ENCODE measurements around the gene RGL4.
"Not testable (repeated sequence)": the region's sequence is repeated elsewhere in the genome, so short reads cannot be mapped to it uniquely, and the experiment has no call there.

Gene RGL4

DNA sequence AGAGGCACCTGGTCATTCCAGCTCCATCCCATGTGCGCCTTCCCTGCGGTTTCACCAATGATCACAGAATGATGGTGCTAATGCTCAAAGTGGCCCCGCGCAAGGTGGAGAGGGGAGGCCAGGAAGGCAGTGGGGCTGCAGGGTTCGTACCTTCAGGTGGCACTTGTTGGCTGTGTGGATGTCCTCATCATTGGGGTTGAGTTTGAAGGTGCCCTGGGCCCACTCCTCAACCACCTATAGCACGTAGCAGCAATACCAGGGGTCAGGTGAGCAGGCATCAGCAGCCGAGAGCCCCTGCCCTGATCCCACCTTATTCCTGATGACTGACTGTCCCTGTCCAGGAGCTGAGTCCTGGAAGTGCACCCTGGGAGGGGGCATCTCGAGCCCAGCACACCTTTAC is 38.1 kb upstream of the RGL4 start:
- H3K4me2 ChIP-seq (ENCODE audit: low read length): no peak overlapping the region
- no peaks in the 10 kb centered on the region for H3K27me3 ChIP-seq (ENCODE audit: control insufficient read depth, insufficient read depth, low read length)
- no peak overlapping the region for H3K4me3 ChIP-seq (ENCODE audit: low read depth, low read length)
- H3K36me3 ChIP-seq (ENCODE audit: control insufficient read depth, insufficient read depth, low read length): no peaks in the 10 kb centered on the region
- no peaks in the 10 kb centered on the region for H3K4me1 ChIP-seq
- TF ChIP-seq, protein P1, sequence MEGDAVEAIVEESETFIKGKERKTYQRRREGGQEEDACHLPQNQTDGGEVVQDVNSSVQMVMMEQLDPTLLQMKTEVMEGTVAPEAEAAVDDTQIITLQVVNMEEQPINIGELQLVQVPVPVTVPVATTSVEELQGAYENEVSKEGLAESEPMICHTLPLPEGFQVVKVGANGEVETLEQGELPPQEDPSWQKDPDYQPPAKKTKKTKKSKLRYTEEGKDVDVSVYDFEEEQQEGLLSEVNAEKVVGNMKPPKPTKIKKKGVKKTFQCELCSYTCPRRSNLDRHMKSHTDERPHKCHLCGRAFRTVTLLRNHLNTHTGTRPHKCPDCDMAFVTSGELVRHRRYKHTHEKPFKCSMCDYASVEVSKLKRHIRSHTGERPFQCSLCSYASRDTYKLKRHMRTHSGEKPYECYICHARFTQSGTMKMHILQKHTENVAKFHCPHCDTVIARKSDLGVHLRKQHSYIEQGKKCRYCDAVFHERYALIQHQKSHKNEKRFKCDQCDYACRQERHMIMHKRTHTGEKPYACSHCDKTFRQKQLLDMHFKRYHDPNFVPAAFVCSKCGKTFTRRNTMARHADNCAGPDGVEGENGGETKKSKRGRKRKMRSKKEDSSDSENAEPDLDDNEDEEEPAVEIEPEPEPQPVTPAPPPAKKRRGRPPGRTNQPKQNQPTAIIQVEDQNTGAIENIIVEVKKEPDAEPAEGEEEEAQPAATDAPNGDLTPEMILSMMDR (IDR thresholded peaks at IDR 0.05): no peak
- no peaks in the 10 kb centered on the region for H3K9me3 ChIP-seq (ENCODE audit: control insufficient read depth, low read length)
- H3K79me2 ChIP-seq: no peaks in the 10 kb centered on the region
- no peak overlapping the region for H2AFZ ChIP-seq
- H3K9ac ChIP-seq: no peak overlapping the region
- H3K27ac ChIP-seq: no peak overlapping the region

DNA sequence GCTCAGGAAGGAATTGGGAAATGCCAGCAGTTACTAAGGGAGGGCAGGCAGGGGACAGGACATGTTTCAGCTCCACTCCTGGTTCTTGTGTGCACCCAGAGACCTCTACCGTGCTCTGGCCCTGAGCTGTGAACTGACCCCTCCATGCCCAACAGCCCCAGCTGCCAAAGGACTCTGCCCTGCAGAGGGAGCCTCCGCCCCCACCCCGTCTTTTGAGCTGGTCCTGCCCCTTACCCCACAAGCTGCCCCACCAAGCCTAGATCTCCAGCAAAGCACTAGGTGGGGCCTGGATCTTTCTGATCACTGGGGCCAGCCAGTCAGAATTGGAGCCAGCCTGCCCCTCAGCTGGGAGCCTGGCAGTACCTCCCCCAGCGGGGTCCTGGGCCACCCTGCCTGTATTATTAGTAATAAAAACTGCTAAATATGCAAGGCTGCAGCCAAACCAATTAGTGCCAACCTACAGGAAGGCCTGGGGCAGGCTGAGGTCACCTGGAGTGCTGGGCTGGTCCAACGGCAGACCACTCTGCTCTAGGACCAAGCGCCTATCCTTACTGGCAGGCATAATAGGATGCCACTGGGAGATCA is 34.8 kb upstream of the RGL4 start:
- Histone ChIP-seq H3K4me3 (ENCODE audit: low read depth, low read length) (no peak overlapping the region), H3K79me2 (no peaks in the 10 kb centered on the region), H3K36me3 (ENCODE audit: control insufficient read depth, insufficient read depth, low read length) (no peaks in the 10 kb centered on the region), H3K27me3 (ENCODE audit: control insufficient read depth, insufficient read depth, low read length) (no peaks in the 10 kb centered on the region), H3K4me2 (ENCODE audit: low read length) (no peak overlapping the region), H3K9ac (no peak overlapping the region), H2AFZ (no peak overlapping the region), H3K4me1 (no peaks in the 10 kb centered on the region), H3K27ac (no peak overlapping the region), H3K9me3 (ENCODE audit: control insufficient read depth, low read length) (no peaks in the 10 kb centered on the region)
- TF ChIP-seq, protein P1 (IDR thresholded peaks at IDR 0.05): no peak

DNA sequence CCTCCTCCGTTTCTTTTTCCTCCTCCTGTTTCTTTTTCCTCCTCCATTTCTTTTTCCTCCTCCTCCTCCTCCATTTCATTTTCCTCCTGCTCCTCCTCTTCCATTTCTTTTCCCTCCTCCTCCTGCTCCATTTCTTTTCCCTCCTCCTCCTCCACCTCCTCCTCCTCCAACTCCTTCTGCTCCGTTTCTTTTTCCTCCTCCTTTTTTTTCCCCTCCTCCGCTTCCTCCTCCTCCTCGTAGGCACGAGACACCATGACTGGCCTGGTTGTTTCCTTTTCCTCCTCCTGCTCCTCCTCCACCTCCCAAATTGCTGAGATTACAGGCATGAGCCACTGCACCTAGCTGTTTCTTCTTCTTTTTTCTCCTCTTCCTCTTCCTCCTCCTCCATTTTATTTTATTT is 33.1 kb upstream of the RGL4 start:
- H2AFZ ChIP-seq: no peak overlapping the region
- H3K9ac ChIP-seq: no peak overlapping the region
- no peaks in the 10 kb centered on the region for H3K9me3 ChIP-seq (ENCODE audit: control insufficient read depth, low read length)
- H3K4me2 ChIP-seq (ENCODE audit: low read length): no peak overlapping the region
- H3K27me3 ChIP-seq (ENCODE audit: control insufficient read depth, insufficient read depth, low read length): no peaks in the 10 kb centered on the region
- no peak overlapping the region for H3K27ac ChIP-seq
- no peaks in the 10 kb centered on the region for H3K79me2 ChIP-seq
- no peaks in the 10 kb centered on the region for H3K36me3 ChIP-seq (ENCODE audit: control insufficient read depth, insufficient read depth, low read length)
- TF ChIP-seq, protein P1 (IDR thresholded peaks at IDR 0.05): no peak
- H3K4me1 ChIP-seq: no peaks in the 10 kb centered on the region
- no peak overlapping the region for H3K4me3 ChIP-seq (ENCODE audit: low read depth, low read length)

DNA sequence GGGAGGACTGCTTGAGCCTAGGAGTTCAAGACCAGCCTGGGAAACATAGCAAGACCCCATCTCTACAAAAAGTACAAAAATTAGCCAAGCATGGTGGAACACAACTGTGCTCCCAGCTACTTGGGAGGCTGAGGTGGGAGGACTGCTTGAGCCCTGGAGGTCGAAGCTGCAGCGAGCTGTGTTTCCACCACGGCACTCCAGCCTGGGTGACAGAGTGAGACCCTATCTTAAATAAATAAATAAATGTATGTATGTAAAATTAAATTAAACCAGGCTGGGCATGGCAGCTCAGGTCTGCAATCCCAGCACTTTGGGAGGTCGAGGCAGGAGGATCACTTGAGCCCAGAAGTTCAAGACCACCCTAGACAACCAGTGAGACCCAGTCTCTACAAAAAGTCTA is 30.4 kb upstream of the RGL4 start:
- H3K4me1 ChIP-seq; H3K79me2 ChIP-seq; H3K9me3 ChIP-seq (ENCODE audit: control insufficient read depth, low read length); H3K27me3 ChIP-seq (ENCODE audit: control insufficient read depth, insufficient read depth, low read length); H3K4me3 ChIP-seq (ENCODE audit: low read depth, low read length); H2AFZ ChIP-seq; H3K9ac ChIP-seq; H3K36me3 ChIP-seq (ENCODE audit: control insufficient read depth, insufficient read depth, low read length); H3K4me2 ChIP-seq (ENCODE audit: low read length); H3K27ac ChIP-seq: not testable (repeated sequence)

DNA sequence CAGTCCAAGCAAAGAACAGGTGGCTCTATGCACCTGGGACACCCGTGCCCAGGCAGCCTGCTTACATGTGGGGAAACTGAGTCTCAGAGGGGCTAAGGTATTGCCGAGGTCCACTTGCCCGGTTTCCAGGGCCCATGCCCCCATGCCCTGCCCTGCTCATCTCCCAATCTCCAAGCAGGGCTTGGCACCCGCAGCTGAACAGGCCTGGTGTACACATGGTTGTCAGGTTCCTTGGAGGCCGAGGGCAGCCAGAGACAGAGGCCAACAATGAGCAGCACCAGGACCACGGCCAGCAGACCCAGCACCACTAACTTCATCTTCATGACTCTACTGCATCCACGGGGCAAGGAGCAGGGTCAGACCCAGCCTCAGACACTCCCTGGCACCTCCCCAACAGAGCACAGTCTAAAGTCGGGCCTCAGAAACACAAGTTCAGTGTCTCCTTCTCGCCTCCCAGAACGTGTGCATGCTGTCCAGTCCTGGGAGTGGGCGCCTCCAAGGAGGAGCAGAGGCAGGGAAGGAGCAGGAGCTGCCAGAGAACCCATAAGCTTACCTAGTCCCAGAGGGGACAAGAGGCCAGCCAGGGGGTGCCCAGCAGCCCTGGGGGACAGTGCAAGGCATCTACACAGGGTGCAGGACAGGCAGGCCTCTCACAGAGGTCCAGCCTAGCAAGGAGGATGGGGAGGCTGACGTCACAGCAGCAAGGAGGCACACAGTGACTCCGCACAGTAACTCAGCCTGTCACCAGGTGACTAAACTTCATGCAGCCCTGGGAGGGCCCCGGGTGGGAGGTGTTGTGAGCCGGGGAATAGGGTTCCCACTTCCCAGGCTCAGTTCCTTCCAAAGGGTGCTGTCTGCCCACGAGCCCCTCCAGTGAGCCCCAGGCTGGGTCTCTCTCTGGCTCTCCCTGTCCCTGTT is 20.2 kb upstream of the RGL4 start:
- H3K27ac ChIP-seq: no peak overlapping the region

DNA sequence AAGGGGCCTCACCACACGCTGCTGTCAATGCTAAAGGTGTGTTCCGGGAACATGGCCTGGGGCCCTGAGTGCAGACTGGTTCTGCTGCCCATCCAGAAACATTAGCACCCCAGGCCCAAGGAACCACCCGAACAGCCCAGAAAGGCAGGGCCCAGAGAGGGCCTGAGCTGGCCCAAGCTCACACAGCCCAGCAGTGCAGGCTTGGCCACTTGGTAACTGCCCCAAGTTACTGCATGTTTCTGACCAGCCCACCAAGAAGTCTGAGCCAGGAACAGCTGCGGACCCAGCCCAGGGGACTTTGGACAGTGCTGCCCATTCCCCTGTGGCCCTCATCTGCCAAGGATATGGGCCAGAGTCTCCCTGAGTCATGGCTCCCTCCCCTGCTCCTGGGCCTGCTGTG is 19.4 kb upstream of the RGL4 start:
- not testable (repeated sequence) for H2AFZ ChIP-seq; H3K9me3 ChIP-seq (ENCODE audit: control insufficient read depth, low read length); H3K4me2 ChIP-seq (ENCODE audit: low read length); H3K4me1 ChIP-seq; H3K27me3 ChIP-seq (ENCODE audit: control insufficient read depth, insufficient read depth, low read length); H3K36me3 ChIP-seq (ENCODE audit: control insufficient read depth, insufficient read depth, low read length); H3K27ac ChIP-seq; H3K79me2 ChIP-seq; H3K4me3 ChIP-seq (ENCODE audit: low read depth, low read length); H3K9ac ChIP-seq

More for the DNA sequence above, 20.2 kb upstream of the RGL4 start:
- H3K9ac ChIP-seq: no peak overlapping the region
- H3K79me2 ChIP-seq: no peaks in the 10 kb centered on the region
- H3K4me3 ChIP-seq (ENCODE audit: low read depth, low read length): no peak overlapping the region
- H3K4me1 ChIP-seq: no peaks in the 10 kb centered on the region
- H3K36me3 ChIP-seq (ENCODE audit: control insufficient read depth, insufficient read depth, low read length): no peaks in the 10 kb centered on the region
- no peak overlapping the region for H2AFZ ChIP-seq
- no peak overlapping the region for H3K4me2 ChIP-seq (ENCODE audit: low read length)
- no peaks in the 10 kb centered on the region for H3K27me3 ChIP-seq (ENCODE audit: control insufficient read depth, insufficient read depth, low read length)
- TF ChIP-seq, protein P1 (IDR thresholded peaks at IDR 0.05): no peak
- no peaks in the 10 kb centered on the region for H3K9me3 ChIP-seq (ENCODE audit: control insufficient read depth, low read length)

DNA sequence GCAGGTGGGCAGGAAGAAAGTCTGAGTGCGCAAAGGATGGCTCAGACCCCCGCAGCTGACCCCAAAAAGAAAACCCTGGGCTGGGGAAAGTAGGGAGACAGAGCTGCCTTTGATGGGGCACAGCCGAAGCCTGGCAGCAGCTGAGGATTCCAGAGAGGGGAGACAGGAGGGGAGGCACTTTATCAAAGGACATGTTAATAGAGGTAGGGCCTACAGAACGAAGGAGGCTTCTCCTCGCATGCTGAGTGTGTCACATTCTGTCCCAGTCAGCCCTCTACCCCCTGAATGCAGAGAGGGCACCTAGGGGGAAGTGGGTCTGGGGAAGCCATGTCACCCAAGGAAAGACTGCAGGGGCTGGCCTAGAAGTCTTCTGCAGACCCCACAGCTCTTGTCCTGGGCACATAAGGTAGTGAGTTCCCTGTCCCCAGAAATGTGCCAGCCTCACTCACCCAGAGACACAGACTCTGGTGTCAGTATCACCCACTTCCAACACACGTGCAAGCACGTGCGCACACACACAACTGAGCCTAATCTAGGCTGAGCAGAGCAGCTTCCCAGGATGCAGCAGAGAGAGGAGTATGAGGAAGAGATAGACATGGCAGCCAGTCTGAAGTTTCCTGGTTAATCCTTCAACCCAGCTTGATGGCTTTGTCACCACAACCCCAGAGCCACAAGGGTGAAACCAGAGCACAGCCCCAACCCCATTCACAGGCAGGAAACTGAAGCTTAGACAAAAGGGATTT is 18.3 kb upstream of the RGL4 start:
- not testable (repeated sequence) for H3K27ac ChIP-seq; H3K4me1 ChIP-seq; H2AFZ ChIP-seq; H3K27me3 ChIP-seq (ENCODE audit: control insufficient read depth, insufficient read depth, low read length); H3K9ac ChIP-seq; H3K36me3 ChIP-seq (ENCODE audit: control insufficient read depth, insufficient read depth, low read length); H3K79me2 ChIP-seq; H3K9me3 ChIP-seq (ENCODE audit: control insufficient read depth, low read length); H3K4me3 ChIP-seq (ENCODE audit: low read depth, low read length); H3K4me2 ChIP-seq (ENCODE audit: low read length)
